Activated CD8-positive, alpha-beta T cell treated with anti-CD3 and anti-CD28 coated beads for 36 hours (primary cell): ENCODE data around the gene FMNL3. TPM values are rescaled to one million over a fixed set of nuclear protein-coding genes. Genes with fewer than 3 reads are reported as not detected.
A peak's percentile ranks its signal among the peaks of the same experiment; 100 is the strongest.

ENCODE experiments used
- ATAC-seq: fragments of 200-7000 bp; cut with Tn5 transposase; one replicate; pipeline ENCODE4 v1.10.0; 2021; ENCODE audit warnings: mild to moderate bottlenecking, moderate library complexity
- CTCF ChIA-PET: fragments of 350-600 bp; sonication (Branson Sonifier 250); formaldehyde crosslinking; loops from one replicate; lab custom pipeline; 2021; ENCODE audit warnings: antibody characterized with exemption; lab: Charles Lee
- POLR2A ChIA-PET: fragments of 350-600 bp; sonication (Branson Sonifier 250); formaldehyde crosslinking; loops from one replicate; lab custom pipeline; 2021; ENCODE audit warnings: antibody characterized with exemption; lab: Charles Lee
- DNase-seq: peaks from one replicate; pipeline ENCODE4 v3.0.0-alpha.2; 2020
- H3K27ac Mint-ChIP-seq: one replicate; pipeline ENCODE4 v1.8.0; 2021; ENCODE audit warnings: mild to moderate bottlenecking, mixed read lengths
- H3K27me3 Mint-ChIP-seq: one replicate; pipeline ENCODE4 v1.8.0; 2021; ENCODE audit warnings: mixed read lengths
- H3K36me3 Mint-ChIP-seq: one replicate; pipeline ENCODE4 v1.8.0; 2021; ENCODE audit warnings: low read depth, mixed read lengths
- H3K4me1 Mint-ChIP-seq: one replicate; pipeline ENCODE4 v1.8.0; 2021; ENCODE audit warnings: low read depth, mixed read lengths
- H3K4me3 Mint-ChIP-seq: one replicate; pipeline ENCODE4 v1.8.0; 2021; ENCODE audit warnings: mild to moderate bottlenecking, moderate library complexity, mixed read lengths
- H3K9me3 Mint-ChIP-seq: one replicate; pipeline ENCODE4 v1.8.0; 2021; ENCODE audit warnings: mixed read lengths
- intact Hi-C: fragments of 100-400 bp; cut with micrococcal nuclease; formaldehyde crosslinking; loops from one replicate; pipeline ENCODE4 v1.10.0; 2022
- total RNA-seq, 2 experiments: library from RNA; stranded (reverse); gene quantifications; one replicate each; pipeline ENCODE4 v1.2.3, GENCODE V29; 2021
- TF ChIP-seq, protein P1 (sequence below): fragments of 200-600 bp; IDR thresholded peaks from one replicate; pipeline ENCODE4 v1.8.0; 2022; ENCODE audit warnings: antibody characterized with exemption, mild to moderate bottlenecking

FMNL3 gene
- total RNA-seq, 2 experiments from 2014 or later: 22.8 to 23.5 TPM

DNA sequence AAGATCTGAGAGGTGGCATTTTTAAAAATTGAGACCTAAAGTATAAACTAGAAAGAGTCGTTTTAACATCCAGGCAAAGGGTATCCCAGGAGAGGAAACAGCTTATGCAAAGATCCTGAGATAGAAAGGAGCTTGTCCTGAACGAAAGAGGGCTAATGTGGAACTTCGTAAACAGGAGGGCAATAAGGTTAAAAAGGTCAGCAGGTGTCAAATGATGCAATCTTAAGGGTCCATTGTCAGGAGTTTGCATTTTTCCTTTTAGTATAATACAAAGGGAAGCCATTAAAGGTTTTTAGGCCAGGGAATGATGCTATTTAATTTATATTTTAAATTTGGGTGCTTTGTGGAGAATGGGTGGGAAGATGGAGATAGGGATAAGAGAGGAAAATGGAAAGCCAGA lies 14.4 kb downstream of the FMNL3 start:
- CTCF ChIA-PET: interaction anchor here (0.6 to 5.4 kb wide), 3 partner anchors 23 to 376 kb away, joined by 3 to 23 read pairs (median 6); no protein-coding TSS in a partner anchor
- DNase-seq (no peak), ATAC-seq (no peak)
- POLR2A ChIA-PET: interaction anchor here (1.2 to 4.1 kb wide), 2 partner anchors 11 to 18 kb away, joined by 4 to 11 read pairs; no protein-coding TSS in a partner anchor
- intact Hi-C loops: no loop called here
- no peak overlapping the region for H3K4me3 Mint-ChIP-seq
- no peaks in the 10 kb centered on the region for H3K27me3 Mint-ChIP-seq
- H3K9me3 Mint-ChIP-seq: no peaks in the 10 kb centered on the region
- peaks cover 40% of the 10 kb centered on the region for H3K4me1 Mint-ChIP-seq
- H3K27ac Mint-ChIP-seq: no peak overlapping the region
- TF ChIP-seq, protein P1, sequence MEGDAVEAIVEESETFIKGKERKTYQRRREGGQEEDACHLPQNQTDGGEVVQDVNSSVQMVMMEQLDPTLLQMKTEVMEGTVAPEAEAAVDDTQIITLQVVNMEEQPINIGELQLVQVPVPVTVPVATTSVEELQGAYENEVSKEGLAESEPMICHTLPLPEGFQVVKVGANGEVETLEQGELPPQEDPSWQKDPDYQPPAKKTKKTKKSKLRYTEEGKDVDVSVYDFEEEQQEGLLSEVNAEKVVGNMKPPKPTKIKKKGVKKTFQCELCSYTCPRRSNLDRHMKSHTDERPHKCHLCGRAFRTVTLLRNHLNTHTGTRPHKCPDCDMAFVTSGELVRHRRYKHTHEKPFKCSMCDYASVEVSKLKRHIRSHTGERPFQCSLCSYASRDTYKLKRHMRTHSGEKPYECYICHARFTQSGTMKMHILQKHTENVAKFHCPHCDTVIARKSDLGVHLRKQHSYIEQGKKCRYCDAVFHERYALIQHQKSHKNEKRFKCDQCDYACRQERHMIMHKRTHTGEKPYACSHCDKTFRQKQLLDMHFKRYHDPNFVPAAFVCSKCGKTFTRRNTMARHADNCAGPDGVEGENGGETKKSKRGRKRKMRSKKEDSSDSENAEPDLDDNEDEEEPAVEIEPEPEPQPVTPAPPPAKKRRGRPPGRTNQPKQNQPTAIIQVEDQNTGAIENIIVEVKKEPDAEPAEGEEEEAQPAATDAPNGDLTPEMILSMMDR: no peak
- H3K36me3 Mint-ChIP-seq: no peaks in the 10 kb centered on the region

DNA sequence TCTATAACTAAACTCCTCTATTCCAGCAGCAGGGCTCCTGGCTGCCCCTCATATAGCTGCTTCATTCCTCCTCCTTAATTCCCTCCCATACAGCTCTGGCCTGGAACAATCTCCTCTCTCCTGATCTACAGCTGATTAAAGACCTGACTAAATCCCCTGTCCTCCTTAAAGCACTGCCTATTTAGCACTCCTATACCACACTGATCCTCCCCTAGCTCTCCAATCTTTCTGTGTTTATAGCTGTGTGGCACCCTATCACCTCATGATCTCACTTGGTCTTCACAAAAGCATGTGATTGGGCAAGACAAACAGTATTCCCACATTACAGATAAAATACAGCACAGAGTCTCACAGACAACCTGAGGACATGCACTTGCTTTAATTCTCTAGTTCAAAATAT lies 17.4 kb downstream of the FMNL3 start:
- TF ChIP-seq, protein P1: no peak
- peak overlapping the region; percentile 19 for H3K27ac Mint-ChIP-seq
- no peak overlapping the region for H3K4me3 Mint-ChIP-seq
- ATAC-seq (no peak), DNase-seq (no peak)
- intact Hi-C loops: no loop called here
- peaks cover 38% of the 10 kb centered on the region for H3K4me1 Mint-ChIP-seq
- H3K36me3 Mint-ChIP-seq: no peaks in the 10 kb centered on the region
- CTCF ChIA-PET: interaction anchor here (0.9 to 5.4 kb wide), 8 partner anchors 11 to 67 kb away, joined by 3 to 23 read pairs (median 4); no protein-coding TSS in a partner anchor
- no peaks in the 10 kb centered on the region for H3K9me3 Mint-ChIP-seq
- POLR2A ChIA-PET: interaction anchor here (0.6 to 4.1 kb wide), 4 partner anchors 14 to 27 kb away, joined by 3 to 11 read pairs (median 4); no protein-coding TSS in a partner anchor
- no peaks in the 10 kb centered on the region for H3K27me3 Mint-ChIP-seq

DNA sequence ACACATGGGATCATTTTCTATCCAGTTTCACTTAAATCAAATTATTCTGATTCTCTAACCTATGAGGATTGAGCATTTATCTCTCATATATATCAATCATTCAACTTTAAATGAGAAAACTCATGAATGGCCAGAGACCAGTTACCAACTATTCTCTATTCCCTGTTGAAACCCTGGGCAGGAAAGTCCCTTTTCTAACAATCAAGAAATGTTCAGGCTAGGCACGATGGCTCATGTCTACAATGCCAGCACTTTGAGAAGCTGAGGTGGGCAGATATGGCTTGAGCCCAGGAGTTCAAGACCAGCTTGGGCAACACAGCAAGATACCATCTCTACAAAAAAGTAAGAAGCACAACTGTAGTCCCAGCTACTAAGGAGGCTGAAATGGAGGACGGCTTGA lies 18.0 kb downstream of the FMNL3 start:
- DNase-seq (no peak), ATAC-seq (peak; percentile 42)
- peaks cover 43% of the 10 kb centered on the region for H3K4me1 Mint-ChIP-seq
- H3K4me3 Mint-ChIP-seq: no peak overlapping the region
- intact Hi-C loops: no loop called here
- no peak overlapping the region for H3K27ac Mint-ChIP-seq
- no peaks in the 10 kb centered on the region for H3K36me3 Mint-ChIP-seq
- TF ChIP-seq, protein P1: no peak
- ChIA-PET POLR2A (interaction anchor here (0.6 to 4.1 kb wide), 6 partner anchors 10 to 19 kb away, joined by 3 to 11 read pairs (median 4); no protein-coding TSS in a partner anchor), CTCF (interaction anchor here (0.8 to 5.4 kb wide), 11 partner anchors 9 to 177 kb away, joined by 3 to 23 read pairs (median 3); no protein-coding TSS in a partner anchor)
- no peaks in the 10 kb centered on the region for H3K27me3 Mint-ChIP-seq
- no peaks in the 10 kb centered on the region for H3K9me3 Mint-ChIP-seq

DNA sequence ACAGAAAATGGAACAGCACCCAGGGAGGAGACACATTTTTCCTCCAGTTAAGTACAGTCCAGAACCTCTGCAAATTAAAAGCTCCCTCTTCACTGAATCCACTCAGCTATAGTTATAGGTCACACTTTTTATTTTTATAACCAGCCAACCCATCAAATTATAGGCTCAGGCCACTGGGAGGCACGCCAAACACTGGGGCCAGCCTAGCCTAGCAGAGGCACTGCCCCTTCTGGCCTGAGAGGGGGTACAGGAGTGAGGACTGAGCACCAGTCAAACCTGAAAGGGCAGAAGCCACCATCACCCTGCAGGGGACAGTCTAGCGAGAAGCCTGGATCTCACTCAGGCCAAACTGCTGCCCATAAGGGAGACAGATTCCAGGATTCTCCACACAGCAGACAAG lies 19.3 kb downstream of the FMNL3 start:
- ChIA-PET CTCF (interaction anchor here (1.1 to 5.4 kb wide), 4 partner anchors 10 to 178 kb away, joined by 3 to 23 read pairs (median 3); no protein-coding TSS in a partner anchor), POLR2A (interaction anchor here (0.6 to 1.8 kb wide), 3 partner anchors 16 to 53 kb away, joined by 3 to 5 read pairs (median 4); partner anchors contain the start of gene TMBIM6)
- Mint-ChIP-seq H3K9me3 (no peaks in the 10 kb centered on the region), H3K4me3 (no peak overlapping the region), H3K4me1 (peaks cover 54% of the 10 kb centered on the region), H3K36me3 (no peaks in the 10 kb centered on the region), H3K27ac (no peak overlapping the region), H3K27me3 (no peaks in the 10 kb centered on the region)
- ATAC-seq (no peak), DNase-seq (no peak)
- intact Hi-C loops: no loop called here
- TF ChIP-seq, protein P1: no peak

DNA sequence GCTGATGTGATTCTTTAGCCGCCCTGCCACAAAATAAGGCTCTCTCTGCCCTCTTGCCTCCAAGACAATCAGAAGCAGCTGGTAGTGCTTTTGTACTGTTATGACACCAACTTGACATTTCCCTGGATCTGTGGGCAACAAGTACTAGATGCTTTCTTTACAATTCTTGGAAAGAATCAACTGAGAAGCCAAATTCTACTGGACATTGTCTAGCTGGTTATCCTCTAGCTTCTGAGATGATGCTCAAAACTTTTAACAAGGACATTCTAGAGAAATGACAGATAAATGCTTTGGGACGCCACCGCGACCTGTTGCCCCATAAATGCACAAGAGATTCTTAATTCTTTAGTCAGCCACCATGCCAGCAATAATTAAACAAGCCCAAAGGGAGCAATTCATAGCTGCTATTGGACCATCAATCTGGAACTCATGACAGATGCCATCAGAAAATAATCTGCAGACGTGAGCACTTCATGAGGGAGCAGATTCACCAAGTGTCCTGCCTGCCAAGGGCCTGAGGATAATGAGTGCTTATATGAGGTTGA lies 22.8 kb downstream of the FMNL3 start:
- Mint-ChIP-seq H3K4me3 (no peak overlapping the region), H3K9me3 (no peaks in the 10 kb centered on the region), H3K4me1 (peaks cover 49% of the 10 kb centered on the region), H3K27ac (no peak overlapping the region), H3K27me3 (no peaks in the 10 kb centered on the region), H3K36me3 (no peaks in the 10 kb centered on the region)
- ATAC-seq (no peak), DNase-seq (no peak)
- TF ChIP-seq, protein P1: no peak
- POLR2A ChIA-PET: interaction anchor here (1.5 to 2.2 kb wide), 2 partner anchors 11 to 12 kb away, joined by 6 to 7 read pairs; no protein-coding TSS in a partner anchor
- intact Hi-C loops: no loop called here
- CTCF ChIA-PET: interaction anchor here (1.3 to 2.8 kb wide), 5 partner anchors 13 to 36 kb away, joined by 3 to 10 read pairs (median 5); no protein-coding TSS in a partner anchor
